ENCODE measurements around the gene LRRK1. TPM values are rescaled to one million over a fixed set of nuclear protein-coding genes. Genes with fewer than 3 reads are reported as not detected.

Gene LRRK1
- total RNA-seq, 4 donors from 2014 or later: 17.0 to 46.3 (median 26.4) TPM

DNA sequence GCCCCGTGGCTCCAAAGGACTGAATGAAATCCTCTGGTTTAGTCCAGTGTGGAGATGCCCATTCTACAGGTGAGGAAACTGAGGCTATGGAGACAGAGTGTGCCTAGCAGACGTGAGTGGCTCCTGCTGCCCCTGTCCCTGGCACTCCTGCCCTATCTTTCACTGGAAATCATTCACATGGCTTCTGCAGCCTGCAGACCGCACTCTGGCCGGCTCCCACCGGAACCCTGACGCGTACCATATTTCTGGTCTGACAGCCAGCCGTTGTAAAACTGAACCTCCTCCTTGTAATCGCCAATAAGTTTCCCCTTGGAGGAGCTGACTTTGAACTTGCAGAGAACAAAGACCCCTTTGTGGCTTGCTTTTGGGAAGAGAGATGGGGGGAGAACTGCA is 196.2 kb downstream of the LRRK1 start:
- Histone ChIP-seq H3K9me3 (no peaks in the 10 kb centered on the region), H3K36me3 (no peaks in the 10 kb centered on the region), H3K4me3 (no peak overlapping the region), H3K4me1 (peaks cover 23% of the 10 kb centered on the region), H3K27ac (no peak overlapping the region), H3K27me3 (no peaks in the 10 kb centered on the region)
- DNase-seq (ENCODE audit: low spot score in 2 of 2): no peak
- TF ChIP-seq POLR2A (IDR thresholded peaks at IDR 0.05) (no peak), POLR2AphosphoS5 (IDR thresholded peaks at IDR 0.05) (no peak), EP300 (IDR thresholded peaks at IDR 0.05) (no peak)
- TF ChIP-seq, protein P1, sequence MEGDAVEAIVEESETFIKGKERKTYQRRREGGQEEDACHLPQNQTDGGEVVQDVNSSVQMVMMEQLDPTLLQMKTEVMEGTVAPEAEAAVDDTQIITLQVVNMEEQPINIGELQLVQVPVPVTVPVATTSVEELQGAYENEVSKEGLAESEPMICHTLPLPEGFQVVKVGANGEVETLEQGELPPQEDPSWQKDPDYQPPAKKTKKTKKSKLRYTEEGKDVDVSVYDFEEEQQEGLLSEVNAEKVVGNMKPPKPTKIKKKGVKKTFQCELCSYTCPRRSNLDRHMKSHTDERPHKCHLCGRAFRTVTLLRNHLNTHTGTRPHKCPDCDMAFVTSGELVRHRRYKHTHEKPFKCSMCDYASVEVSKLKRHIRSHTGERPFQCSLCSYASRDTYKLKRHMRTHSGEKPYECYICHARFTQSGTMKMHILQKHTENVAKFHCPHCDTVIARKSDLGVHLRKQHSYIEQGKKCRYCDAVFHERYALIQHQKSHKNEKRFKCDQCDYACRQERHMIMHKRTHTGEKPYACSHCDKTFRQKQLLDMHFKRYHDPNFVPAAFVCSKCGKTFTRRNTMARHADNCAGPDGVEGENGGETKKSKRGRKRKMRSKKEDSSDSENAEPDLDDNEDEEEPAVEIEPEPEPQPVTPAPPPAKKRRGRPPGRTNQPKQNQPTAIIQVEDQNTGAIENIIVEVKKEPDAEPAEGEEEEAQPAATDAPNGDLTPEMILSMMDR (IDR thresholded peaks at IDR 0.05): no peak
- WGBS: 66% methylated on average over 9 of the region's 9 CpGs

DNA sequence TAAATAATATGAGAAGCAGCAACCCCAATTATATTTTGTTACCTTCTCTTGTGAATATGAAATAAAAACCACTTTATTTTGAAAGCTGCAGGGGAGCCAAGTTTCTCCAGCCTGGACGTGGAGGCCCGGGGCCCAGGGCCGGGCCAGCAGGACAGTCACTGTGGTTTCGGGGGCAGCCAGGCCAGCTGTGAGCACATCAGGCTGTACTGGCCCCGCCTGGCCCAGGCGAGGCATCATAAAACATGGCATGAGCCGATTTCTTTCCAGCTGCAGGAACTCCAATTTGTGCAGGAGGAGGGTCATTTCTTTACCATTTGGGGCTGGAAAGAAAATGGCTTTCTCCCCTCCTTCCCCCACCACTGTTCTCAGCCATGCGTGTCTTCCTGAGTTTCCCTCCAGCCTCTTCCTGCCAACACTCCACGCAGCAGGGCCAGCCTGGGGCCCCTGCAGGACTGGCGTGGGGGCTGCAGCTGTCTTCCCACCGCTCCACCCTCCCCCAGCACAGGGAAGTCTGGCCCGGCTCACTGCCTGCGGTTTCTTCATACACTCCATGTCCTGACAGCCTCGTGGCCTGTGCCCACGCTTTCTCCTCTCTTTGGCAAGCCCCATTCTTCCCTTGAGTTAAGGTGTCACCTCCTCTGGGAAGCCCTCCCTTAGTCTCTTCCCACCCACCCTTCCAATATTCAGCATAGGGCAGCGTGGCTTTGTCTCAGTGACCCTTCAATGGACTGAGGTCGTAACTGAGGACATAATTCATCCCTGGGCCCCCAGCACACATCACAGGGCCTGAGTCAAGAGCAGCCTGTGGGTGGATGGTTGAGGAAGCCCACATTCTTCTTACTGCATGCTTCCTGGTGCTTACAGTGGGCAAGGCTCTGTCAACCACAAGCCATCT is 196.9 kb downstream of the LRRK1 start:
- Histone ChIP-seq H3K9me3 (no peaks in the 10 kb centered on the region), H3K27me3 (no peaks in the 10 kb centered on the region), H3K4me3 (no peak overlapping the region), H3K4me1 (peaks cover 25% of the 10 kb centered on the region), H3K27ac (no peak overlapping the region), H3K36me3 (no peaks in the 10 kb centered on the region)
- TF ChIP-seq POLR2A (IDR thresholded peaks at IDR 0.05) (no peak), POLR2AphosphoS5 (IDR thresholded peaks at IDR 0.05) (no peak), EP300 (IDR thresholded peaks at IDR 0.05) (no peak)
- TF ChIP-seq, protein P1 (IDR thresholded peaks at IDR 0.05): no peak
- 51% methylated on average over 17 of the region's 17 CpGs for WGBS
- DNase-seq (ENCODE audit: low spot score in 2 of 2): peak in 1 of 2 donors; percentile 70

DNA sequence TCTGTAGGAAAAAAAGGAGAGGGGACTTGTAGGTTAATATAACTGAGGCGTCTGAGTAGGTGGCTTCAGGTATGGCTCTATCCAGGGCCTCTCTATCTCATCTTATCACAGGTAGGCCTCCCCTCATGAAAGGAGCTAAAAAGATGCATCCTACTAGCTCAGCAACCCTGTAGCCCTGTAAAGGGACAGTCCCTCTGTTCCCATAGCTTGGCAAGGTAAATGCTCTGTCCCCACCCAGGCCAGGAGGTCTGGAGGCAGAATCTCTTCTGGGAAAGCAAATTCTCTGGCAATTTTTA is 197.5 kb downstream of the LRRK1 start:
- Histone ChIP-seq H3K27ac (no peak overlapping the region), H3K27me3 (no peaks in the 10 kb centered on the region), H3K4me1 (peaks cover 31% of the 10 kb centered on the region), H3K9me3 (no peaks in the 10 kb centered on the region), H3K4me3 (no peak overlapping the region), H3K36me3 (no peaks in the 10 kb centered on the region)
- 100% methylated on average over 1 of the region's 1 CpG for WGBS
- no peak for TF ChIP-seq POLR2AphosphoS5 (IDR thresholded peaks at IDR 0.05)
- TF ChIP-seq POLR2A (IDR thresholded peaks at IDR 0.05): no peak
- TF ChIP-seq EP300 (IDR thresholded peaks at IDR 0.05): no peak
- TF ChIP-seq, protein P1 (IDR thresholded peaks at IDR 0.05): no peak
- DNase-seq (ENCODE audit: low spot score in 2 of 2): no peak

DNA sequence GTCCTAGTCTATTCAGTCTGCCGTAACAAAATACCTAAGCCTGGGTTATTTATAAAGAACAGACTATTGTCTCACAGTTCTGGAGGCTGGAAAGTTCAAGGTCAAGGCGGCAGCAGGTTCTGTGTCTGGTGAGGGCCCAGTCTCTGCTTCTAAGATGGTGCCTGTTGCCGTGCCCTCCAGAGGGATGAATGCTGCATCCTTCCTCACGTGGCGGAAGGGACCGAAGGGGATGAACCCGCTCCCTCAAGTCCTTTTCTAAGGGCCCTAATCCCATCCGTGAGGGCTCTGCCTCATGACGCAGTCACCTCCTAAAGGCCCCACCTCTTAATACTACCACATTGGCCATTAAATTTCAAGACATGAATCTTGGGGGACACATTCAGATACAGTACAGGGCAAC is 199.0 kb downstream of the LRRK1 start:
- Histone ChIP-seq H3K4me3 (no peak overlapping the region), H3K4me1 (peaks cover 25% of the 10 kb centered on the region), H3K9me3 (no peaks in the 10 kb centered on the region), H3K36me3 (no peaks in the 10 kb centered on the region), H3K27ac (no peak overlapping the region), H3K27me3 (no peaks in the 10 kb centered on the region)
- no peak for DNase-seq (ENCODE audit: low spot score in 2 of 2)
- TF ChIP-seq, protein P1 (IDR thresholded peaks at IDR 0.05): no peak
- TF ChIP-seq POLR2A (IDR thresholded peaks at IDR 0.05): no peak
- no peak for TF ChIP-seq EP300 (IDR thresholded peaks at IDR 0.05)
- no peak for TF ChIP-seq POLR2AphosphoS5 (IDR thresholded peaks at IDR 0.05)
- WGBS: 98% methylated on average over 9 of the region's 9 CpGs

DNA sequence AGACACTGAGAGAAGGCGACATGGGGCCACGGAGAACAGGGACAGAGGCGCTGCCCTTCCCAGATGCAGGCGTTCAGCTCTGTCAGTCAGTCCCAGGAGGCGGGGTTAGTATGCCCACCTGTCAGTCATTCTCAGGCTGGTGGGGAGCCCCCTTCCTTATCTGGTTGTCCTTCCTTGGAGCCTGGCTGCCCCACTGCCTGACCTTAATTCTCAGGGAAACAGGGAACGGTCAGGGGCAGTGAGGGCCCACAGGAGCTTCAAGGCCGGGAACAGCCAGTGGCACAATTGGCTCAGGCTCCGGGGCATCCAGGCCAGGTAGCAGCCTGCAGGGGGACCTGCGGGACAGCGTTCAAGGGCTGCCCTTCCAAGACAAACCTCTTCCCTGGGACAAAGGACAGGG is 199.5 kb downstream of the LRRK1 start:
- Histone ChIP-seq H3K4me1 (peaks cover 25% of the 10 kb centered on the region), H3K27me3 (no peaks in the 10 kb centered on the region), H3K36me3 (no peaks in the 10 kb centered on the region), H3K9me3 (no peaks in the 10 kb centered on the region), H3K4me3 (no peak overlapping the region), H3K27ac (no peak overlapping the region)
- TF ChIP-seq, protein P1 (IDR thresholded peaks at IDR 0.05): no peak
- no peak for TF ChIP-seq EP300 (IDR thresholded peaks at IDR 0.05)
- no peak for TF ChIP-seq POLR2A (IDR thresholded peaks at IDR 0.05)
- TF ChIP-seq POLR2AphosphoS5 (IDR thresholded peaks at IDR 0.05): no peak
- WGBS: 91% methylated on average over 7 of the region's 10 CpGs
- DNase-seq (ENCODE audit: low spot score in 2 of 2): no peak
